ENCODE data around the gene CHPF2. TPM values are rescaled to one million over a fixed set of nuclear protein-coding genes. Genes with fewer than 3 reads are reported as not detected.

CHPF2 gene, protein sequence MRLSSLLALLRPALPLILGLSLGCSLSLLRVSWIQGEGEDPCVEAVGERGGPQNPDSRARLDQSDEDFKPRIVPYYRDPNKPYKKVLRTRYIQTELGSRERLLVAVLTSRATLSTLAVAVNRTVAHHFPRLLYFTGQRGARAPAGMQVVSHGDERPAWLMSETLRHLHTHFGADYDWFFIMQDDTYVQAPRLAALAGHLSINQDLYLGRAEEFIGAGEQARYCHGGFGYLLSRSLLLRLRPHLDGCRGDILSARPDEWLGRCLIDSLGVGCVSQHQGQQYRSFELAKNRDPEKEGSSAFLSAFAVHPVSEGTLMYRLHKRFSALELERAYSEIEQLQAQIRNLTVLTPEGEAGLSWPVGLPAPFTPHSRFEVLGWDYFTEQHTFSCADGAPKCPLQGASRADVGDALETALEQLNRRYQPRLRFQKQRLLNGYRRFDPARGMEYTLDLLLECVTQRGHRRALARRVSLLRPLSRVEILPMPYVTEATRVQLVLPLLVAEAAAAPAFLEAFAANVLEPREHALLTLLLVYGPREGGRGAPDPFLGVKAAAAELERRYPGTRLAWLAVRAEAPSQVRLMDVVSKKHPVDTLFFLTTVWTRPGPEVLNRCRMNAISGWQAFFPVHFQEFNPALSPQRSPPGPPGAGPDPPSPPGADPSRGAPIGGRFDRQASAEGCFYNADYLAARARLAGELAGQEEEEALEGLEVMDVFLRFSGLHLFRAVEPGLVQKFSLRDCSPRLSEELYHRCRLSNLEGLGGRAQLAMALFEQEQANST
- 40.2 and 71.5 TPM in 2 replicates for total RNA-seq (ENCODE audit: low replicate concordance)

DNA sequence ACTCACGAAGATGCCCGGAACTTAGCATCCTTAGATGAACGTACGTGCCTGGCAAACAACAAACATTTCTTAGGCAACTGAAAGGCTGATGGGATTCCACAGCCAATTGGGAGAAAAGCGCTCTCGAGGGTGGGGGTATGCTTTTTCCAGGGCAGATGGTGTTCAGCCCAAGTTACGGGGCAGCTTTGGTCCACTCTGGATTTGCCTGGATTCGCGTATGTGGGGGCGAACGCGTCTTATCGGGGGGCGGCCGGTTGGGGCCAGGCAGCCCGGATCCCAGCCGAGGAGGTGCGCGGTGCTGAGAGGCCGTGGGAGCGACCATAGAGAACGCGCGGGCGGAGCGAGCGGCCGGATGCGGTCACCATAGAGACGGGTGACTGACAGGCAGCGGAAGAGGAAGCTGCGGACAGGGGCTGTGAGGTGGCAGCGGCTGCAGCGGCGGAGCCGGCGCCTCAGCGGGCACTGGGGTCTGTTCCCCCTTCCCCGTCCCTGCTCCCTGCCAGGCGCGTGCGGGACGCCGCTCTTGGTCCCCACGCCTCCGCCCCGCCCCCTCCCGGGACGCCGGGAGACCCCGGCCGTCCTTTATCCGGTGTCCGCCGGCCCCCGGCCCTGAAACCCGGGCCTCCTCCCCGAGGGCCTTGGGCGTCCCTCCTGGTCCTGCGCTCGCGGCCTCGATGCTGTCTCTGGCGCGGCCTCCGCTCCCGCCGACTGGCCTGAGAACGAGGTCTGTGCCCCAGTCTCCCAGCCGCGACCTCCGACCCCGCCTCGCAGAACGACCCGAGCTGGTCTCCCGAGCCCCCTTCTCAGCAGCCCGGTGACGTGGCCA is at the start of gene CHPF2:
TSS of gene CHPF2 (plus strand) at position 393 of the 826 bp plus-strand sequence. CDS start 1,529 bp downstream, outside the sequence.

GRCh38 chr7:151186640-151187408 is 45.5 kb upstream of the CHPF2 start, which contains the start of gene ASB10:
TSS of gene ASB10 (minus strand) at chr7:151187250. CDS start at chr7:151187130, 120 bp downstream.

DNA sequence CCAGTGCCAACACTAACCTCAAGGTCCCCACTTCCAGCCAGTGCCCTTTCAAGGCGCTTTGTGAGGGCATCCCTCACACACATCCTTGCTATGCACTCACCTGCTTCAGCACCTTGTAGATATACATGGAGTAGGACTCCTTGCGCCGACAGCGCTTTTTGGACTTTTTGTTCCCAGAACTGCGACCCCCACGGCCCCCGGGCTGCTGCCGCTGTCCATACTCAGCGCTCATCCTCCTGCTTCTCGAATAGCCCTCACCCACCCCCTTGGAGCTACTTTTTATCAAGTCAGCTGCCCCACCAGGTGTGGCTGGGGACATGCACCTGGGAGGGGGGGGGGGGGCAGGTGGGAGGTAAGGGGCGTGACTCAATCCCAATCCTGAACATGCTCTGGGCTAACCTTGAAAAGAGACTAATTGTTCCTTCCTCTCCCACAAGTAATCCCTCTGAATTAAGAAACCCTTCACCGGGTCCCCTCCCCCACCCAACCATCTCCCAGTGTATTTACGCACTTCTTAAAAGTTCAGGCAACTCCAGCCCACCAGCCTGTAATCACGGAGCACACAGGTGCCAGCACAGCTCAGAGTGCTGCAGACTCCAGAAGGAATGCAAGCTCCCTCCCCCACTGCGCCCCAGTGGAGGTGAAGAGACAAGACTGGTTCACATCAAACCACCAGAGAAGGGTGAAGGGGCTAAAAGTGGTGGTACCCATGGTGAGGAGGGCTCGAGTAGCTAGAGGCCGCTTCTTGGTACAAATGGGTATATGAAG is 22.0 kb upstream of the CHPF2 start, which contains the start of gene H2BK1:
TSS of gene H2BK1 (minus strand) at position 402 of the 768 bp plus-strand sequence. CDS start at position 232, 170 bp downstream.

DNA sequence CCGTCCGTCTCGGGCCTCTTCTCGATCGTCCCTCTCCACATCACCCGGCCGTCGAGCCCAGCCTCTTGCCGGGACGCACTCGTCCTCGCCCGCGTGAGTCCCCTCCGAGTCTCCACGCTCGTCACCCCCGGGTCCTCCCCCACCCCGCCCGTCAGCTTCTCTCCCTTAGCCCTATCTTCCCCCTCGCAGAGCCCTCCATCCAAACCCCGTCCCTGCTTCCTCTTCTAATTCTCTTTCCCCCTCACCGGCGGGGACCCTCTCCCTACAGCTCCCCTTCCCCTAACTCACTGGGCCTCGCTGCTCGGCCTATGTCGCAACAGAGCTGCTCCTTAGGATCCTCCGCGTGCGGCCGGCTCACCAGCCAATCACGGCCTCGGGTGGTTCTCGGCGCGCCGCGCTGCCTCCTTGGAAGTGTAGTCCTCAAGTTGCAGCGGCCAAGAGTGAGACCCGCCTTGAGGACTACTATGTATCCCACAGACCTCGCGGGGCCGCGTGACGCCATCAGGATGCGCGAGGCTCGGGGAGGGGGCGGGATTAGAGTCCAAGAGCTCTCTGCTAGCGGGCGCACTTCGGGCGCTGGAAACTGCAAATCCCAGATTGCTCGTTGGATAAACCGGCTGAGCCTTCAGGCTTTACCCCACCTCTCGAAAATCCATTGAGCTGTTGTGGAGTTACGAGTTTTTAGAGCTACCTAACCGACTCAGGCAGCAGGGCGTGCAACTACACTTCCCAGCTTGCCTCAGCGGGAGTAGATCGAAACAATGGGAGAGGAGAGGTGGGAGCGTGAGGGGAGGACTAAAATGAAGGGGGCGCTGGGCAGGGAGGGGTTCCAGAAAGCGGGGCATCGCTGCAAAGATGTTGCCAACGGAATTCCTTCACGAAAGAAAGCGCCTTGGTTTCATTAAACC is 5.2 kb upstream of the CHPF2 start, which contains the start of gene ABCF2:
TSS of gene ABCF2 (minus strand) at position 331 of the 908 bp plus-strand sequence. CDS start 747 bp downstream, outside the sequence.

GRCh38 chr7:151248346-151249033 is 16.2 kb downstream of the CHPF2 start, which contains the start of gene SMARCD3:
TSS of gene SMARCD3 (minus strand) at chr7:151248694. CDS start at chr7:151248562, 132 bp downstream.

Other genes with a start within 250 kb of the CHPF2 start
- gene NOS3, start 241.5 kb upstream of the CHPF2 start, total RNA-seq (ENCODE audit: low replicate concordance), result 0.53 and 1.3 TPM in 2 replicates
- gene ATG9B, start 208.0 kb upstream of the CHPF2 start, total RNA-seq (ENCODE audit: low replicate concordance), result 0.23 TPM in 1 of 2 replicates, not detected in the other
- gene ABCB8, start 204.0 kb upstream of the CHPF2 start, total RNA-seq (ENCODE audit: low replicate concordance), result 17.1 and 24.2 TPM in 2 replicates
- gene ASIC3, start 184.0 kb upstream of the CHPF2 start, total RNA-seq (ENCODE audit: low replicate concordance), result 0.23 TPM in 1 of 2 replicates, not detected in the other
- gene CDK5, start 174.6 kb upstream of the CHPF2 start, total RNA-seq (ENCODE audit: low replicate concordance), result 18.5 and 35.2 TPM in 2 replicates
- gene SLC4A2, start 172.9 kb upstream of the CHPF2 start, total RNA-seq (ENCODE audit: low replicate concordance), result 89.1 and 103 TPM in 2 replicates
- 40.1 and 78.2 TPM in 2 replicates for gene FASTK, start 151.7 kb upstream of the CHPF2 start, total RNA-seq (ENCODE audit: low replicate concordance)
- 7.8 and 22.4 TPM in 2 replicates for gene TMUB1, start 149.0 kb upstream of the CHPF2 start, total RNA-seq (ENCODE audit: low replicate concordance)
- gene AGAP3, start 146.0 kb upstream of the CHPF2 start, total RNA-seq (ENCODE audit: low replicate concordance), result 31.1 and 36.3 TPM in 2 replicates
- gene GBX1, start 64.8 kb upstream of the CHPF2 start, total RNA-seq (ENCODE audit: low replicate concordance), result not detected in 2 replicates
- not detected in 2 replicates for gene ASB10, start 45.2 kb upstream of the CHPF2 start, total RNA-seq (ENCODE audit: low replicate concordance)
- gene H2BK1, start 22.0 kb upstream of the CHPF2 start, total RNA-seq (ENCODE audit: low replicate concordance), result not detected in 2 replicates
- gene ABCF2, start 5.3 kb upstream of the CHPF2 start, total RNA-seq (ENCODE audit: low replicate concordance), result 39.8 and 50.4 TPM in 2 replicates
- 20.7 and 55.0 TPM in 2 replicates for gene SMARCD3, start 16.2 kb downstream of the CHPF2 start, total RNA-seq (ENCODE audit: low replicate concordance)
- 32.2 and 35.6 TPM in 2 replicates for gene NUB1, start 109.3 kb downstream of the CHPF2 start, total RNA-seq (ENCODE audit: low replicate concordance)
- 0.08 and 1.1 TPM in 2 replicates for gene WDR86, start 177.6 kb downstream of the CHPF2 start, total RNA-seq (ENCODE audit: low replicate concordance)
- not detected in 2 replicates for gene CRYGN, start 207.7 kb downstream of the CHPF2 start, total RNA-seq (ENCODE audit: low replicate concordance)

All from smooth muscle cell of the coronary artery (primary cell).